ENCODE measurements around the gene ANKMY1.
A peak's percentile ranks its signal among the peaks of the same experiment; 100 is the strongest.

ANKMY1 gene

DNA sequence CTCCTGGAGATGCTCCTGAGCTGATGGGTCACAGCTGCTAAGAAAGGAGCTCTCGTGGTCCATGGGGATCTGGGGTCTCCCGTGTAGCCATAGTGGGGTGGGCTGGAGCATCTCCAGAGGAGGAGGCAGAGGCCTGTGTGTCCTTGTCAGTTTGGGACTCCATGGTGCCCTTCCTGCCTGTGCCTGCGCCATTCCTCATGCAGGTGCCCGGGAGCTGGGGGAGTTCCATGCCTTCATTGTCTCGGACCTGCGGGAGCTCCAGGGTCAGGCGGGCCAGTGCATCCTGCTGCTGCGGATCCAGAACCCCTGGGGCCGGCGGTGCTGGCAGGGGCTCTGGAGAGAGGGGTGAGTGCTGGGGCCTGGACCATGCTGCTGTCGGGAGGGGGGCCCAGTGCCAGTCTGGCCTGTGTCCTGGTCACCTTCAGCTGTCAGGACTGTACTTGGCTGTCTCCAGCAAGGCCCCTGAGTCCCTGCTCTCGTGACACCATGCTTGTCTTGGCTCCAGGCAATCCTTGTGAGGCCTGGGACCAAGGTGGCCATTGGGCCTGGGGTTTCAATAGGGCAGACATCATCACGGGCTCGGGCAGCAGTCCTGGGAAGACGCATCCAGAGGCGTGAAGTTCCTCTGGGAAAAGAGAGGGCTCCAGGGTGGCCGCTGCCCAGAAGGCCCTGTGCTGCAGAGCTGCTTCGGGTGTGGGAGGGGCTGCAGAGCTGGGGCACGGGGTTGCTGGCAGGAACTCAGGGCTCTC, 36.1 kb upstream of the ANKMY1 start:
- DNase-seq: no peak

DNA sequence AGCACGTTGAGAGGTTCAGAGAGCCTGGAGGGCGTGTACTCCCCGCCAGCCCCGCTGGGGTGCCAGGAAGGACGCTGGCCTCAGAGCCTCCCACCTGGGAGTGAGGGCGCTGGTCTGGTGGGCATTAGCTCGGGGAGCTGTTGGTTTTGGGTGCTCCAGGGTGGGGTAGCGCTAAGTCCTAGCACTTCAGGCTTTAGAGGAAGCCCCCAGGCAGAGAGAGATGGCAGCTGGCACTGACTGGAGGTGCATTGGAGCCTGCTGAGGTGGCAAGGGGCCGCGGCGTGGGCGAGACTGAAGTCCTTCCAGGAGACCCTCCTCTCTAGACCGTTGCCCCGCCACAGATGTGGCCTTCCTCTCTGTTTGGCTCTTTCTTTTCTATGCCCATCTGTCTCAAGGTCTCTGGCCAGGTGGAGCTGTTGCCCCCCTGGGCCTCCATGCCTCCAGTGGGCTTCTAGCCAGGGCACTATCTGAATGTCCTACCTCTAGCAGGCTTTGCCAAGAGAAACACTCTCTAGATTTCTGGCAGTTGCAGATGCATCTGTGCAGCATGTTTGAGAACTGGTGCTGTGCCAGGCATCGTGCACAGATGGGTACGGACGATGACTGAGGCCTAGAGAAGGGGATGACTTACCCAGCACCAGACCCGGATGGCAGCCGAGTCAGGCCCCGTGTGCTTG, 35.4 kb upstream of the ANKMY1 start:
- no peak for DNase-seq

DNA sequence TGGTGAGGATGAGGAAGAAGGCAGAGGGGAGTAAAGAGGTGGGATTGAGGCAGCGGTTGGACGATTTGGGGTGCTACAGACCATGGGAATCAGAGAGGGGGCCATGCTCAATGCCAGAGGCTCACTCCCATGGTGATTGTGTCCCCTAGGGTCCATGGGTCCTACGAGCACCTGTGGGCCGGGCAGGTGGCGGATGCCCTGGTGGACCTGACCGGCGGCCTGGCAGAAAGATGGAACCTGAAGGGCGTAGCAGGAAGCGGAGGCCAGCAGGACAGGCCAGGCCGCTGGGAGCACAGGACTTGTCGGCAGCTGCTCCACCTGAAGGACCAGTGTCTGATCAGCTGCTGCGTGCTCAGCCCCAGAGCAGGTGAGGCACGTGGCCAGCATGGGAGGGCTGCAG, 34.0 kb upstream of the ANKMY1 start:
- DNase-seq: no peak

DNA sequence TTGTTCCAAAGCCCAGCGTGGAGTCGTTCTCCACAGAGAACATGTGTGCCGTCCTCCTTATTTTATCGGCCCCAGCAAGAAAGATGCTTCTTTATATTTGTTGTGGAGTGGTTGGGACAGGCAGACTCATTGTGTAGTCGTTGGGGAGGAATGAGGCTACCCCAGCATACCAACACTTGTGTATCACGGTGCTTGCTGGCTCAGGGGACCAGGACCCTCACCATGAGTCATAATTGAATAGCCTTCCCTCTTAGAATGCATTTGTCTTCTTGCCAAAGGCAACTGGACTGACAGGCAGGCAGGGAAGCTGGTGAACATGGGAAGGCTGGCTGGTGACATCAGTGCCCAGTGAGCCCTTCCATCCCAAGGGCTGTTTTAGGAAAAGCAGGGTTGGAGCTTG, 33.4 kb upstream of the ANKMY1 start:
- no peak for DNase-seq

DNA sequence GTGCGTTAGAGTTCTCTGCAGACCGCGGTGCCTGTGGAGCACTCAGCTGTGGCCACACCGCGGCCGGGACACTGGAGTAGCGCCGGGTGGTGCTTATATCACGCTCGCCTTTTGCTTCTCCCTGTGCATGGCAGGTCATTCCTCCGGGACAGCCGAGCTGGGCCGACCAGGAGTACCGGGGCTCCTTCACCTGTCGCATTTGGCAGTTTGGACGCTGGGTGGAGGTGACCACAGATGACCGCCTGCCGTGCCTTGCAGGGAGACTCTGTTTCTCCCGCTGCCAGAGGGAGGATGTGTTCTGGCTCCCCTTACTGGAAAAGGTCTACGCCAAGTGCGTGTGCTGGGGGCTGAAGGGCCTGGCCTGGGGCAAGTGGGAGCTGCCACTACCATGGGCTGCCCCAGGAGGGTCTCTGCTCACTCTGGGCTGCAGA, 32.9 kb upstream of the ANKMY1 start:
- DNase-seq: no peak

DNA sequence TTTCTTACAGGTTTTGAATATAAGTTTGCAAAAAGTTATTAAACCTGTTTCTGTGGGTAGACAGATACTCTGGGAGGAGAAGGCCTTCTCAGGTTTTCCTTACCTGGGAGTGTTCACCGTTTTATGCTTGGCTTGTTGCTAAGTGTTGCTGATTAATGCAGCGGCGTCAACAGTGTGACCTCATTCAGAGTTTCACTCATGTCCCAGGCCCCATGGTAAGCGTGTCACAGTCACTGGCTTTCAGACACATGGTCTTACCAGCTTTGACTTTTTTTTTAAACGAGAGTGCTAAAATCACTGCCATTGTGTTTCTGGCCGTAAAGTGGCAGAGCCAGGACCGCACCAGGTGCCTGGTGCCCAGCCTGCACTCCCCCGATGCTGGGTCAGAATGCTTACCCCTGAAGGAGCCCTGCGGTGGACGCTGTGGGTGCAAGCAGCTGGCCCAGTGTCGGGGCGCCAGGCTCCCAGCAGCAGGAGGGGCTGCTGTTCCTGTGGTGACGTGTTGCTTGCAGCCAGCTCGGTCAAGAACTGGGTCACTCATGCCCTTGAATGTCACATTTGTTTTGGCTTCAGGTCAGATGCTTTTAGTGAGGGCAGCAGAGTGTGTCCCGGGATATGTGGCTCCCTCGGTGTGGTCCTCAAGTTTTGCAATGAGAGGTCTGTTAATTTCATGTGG, 32.2 kb upstream of the ANKMY1 start:
- DNase-seq: no peak

DNA sequence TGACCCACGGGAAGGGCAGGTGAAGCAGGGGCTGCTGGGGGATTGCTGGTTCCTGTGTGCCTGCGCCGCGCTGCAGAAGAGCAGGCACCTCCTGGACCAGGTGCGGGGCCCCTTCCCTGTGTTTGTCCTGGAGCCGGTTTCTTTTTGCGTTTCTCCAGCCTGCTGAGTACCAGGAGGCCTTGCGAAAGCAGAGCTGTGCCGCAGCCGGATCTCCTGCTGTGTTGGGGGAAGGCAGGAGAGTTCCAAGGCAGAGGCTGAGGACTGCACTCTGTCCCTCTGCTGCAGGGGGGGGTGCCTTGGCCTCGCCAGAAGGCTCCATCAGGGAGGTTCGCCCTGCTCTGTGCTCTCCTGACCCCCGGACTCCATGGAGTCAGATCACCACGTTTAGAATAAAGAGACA, 31.6 kb upstream of the ANKMY1 start:
- DNase-seq: no peak

DNA sequence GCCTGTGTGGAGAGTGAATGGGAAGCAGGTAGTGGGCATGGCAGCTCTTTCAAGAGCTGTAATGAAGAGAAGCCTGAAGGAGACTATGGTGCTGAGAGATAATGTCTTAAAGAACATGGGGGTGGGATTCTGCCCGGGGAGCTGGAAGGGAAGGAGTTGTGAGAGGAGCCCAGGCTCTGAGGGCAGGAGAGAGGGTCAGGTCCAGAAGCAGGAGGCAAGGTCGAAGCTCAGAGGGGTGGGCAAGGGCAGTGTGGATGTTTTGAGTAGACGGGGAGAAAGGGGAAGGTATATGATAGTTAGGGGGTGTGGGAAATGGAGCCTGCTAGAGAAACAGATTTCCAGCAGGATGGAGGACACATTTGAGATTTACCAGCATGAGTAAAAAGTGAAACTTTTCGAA, 30.9 kb upstream of the ANKMY1 start:
- no peak for DNase-seq

DNA sequence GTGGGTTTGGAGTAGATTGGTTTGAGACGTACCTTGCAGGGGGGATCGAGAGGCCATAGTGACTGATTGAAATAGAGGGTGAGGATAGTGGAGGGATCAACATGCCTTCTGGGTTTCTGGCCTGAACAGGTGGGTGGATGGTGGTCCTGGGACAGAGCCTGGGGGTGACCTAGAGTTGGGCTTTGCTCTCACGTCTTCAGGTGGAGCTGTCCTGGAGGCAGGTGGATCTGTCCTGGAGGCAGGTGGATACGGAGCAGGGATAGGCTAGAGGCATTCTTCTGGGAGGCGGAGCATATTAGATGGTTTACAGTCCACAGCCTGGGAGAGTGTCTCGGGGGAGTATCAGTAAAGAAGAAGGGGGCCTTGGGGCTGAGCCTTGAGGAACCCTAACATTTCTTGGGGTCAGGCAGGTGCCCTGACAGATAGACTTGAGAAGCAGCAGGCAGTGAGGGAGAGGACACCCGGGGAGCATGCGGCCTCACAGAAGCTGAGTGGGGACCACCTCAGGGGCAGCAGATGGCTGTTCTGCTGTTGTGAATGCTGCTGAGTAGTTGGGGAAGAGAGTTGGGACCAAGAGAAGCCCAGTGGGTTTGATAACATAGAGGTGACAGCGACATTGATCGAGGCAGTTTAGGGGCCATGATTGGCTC, 30.3 kb upstream of the ANKMY1 start:
- no peak for DNase-seq

DNA sequence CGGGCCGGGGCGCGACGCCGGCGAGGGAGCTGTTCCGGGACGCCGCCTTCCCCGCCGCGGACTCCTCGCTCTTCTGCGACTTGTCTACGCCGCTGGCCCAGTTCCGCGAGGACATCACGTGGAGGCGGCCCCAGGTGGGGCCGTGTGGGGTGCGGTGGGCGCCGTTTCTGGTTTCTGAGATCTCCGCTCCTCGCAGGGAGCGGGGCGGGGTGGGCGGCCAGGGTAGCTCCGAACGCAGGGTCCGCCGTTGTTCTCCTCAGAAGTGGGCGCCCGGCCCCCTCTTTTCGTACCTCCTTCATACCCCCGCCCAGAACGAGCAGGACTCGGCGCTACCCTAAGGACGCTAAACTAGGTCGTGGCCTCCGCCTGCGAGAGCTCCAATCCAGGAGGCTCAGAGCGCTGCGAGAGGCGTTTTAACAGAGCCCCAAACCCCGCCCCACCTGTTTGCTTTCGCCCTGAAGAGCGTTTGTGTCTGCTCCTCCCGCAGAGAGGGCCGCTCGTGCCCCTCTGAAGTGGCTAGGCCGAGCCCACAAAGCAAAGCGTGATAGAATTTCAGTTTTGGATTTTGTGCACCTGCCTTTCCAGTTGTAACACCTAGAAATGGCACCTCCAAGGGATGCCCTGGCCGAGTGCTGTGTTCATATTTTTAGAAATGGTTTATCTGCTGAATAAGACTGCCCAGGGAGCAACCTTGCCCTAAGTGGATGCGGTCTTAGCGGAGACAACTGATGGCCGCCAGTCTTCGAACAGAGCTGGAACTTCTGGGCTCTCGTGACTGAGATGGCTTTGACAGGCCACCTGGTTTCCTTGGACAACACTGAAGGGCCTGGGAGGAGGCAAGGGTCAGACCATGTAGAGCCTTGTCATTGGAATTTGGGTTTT, 29.4 kb upstream of the ANKMY1 start:
- peak; percentile 72 for DNase-seq

DNA sequence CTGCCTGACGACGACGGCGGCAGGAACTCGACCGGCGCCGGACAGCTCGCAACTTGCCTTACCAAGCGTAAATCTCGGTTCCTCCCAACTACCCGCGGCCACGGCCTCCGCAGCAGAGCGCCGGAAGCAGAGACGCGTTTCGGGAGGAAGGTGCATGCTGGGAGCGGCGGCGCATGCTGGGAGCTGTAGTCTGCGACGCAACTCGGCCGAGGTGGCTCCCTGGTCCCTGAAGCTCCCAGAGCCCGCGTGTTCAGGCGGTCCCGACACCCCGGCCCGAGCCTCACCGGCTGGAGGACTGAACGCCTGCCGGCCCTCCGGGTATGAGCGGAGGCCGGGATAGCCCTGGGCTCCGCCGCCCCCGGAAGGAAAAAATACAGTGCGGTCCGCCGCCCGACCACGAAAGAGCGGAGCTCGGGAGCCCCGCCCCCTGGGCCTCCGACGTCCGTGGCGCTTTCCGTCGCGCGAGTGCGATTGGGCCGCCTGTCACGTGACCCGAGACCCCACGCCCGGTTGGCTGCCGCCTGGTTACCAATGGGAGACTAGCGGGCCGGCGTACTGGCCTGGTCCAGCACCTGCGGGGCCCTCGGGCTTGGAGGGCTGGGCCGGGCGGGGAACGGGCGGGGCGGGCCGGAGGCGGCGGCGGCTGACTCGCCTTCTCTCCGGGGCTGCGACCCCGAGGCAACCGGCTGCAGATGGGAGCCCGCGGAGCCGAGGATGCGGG, 28.6 kb upstream of the ANKMY1 start, which contains the start of gene CAPN10:
Gene CAPN10 (plus strand): TSS at position 537 of the 721 bp plus-strand sequence. CDS start 178 bp downstream, at position 715.
- DNase-seq: peak; percentile 97

DNA sequence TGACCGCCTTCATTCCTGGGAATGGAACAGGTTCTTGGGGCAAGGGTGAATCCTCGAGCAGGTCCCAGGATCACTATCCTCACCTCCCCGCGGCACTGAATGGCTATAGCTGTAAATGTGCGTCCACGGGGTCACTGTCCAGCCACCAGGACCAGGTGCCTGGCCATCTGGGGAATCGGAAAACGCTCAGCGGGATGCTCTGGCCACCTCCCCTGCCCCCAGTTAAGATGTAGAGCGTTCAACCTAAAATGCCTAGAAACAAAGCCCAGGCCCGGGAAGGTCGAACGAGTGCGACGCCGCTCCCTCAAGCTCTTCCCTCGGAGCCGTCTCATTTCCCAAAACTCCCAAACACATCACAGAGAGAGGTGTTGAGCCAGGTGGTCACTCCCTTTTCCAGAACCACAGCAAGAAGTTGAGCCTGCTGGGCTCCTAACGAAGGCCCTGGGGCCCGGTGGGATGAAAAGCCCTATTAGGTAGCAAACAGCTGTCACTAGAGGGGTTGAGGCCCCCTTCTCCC, 28.0 kb upstream of the ANKMY1 start:
- DNase-seq: no peak

DNA sequence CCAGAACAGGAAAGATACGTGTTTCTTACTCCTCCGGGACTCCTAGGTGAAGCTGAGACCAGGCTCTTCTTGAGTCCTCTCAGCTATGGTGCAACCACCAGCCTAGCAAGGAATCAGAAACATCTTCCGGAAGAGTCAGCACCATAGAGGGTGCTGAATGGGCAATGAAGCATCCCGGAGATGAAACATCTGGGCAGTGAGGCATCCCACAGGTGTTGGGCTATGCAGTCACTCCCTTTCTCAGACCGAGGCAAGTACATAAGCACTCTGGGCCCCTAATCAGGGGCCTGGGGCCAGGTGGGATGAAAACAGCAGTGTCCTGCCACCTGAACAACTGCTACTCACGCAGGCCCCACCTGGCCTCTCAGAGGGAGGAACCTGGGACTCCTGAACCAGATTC, 27.3 kb upstream of the ANKMY1 start:
- no peak for DNase-seq

DNA sequence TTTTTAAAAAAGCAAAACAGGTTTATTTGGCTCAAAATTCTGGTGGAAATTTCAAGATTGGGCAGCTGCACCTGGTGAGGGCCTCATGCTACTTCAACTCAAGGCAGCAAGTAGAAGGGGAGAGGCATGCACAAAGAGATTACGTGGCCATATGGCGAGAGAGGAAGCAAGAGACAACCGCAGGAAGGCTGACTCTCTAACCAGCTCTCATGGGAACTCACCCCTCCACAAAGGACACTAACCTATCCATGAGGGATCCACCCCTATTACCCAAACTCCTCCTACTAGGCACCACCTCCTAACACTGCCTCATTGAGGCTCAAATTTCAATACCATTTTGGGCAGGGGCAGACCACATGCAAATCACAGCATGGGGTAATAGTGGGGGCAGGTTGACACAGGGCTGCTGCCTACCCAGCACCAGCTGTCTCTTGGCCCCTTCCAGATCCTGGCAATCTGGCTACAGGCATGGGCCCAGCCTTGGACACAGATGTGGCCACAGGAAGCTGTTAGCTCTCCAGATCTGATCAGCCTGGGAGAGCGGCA, 26.8 kb upstream of the ANKMY1 start:
- DNase-seq: no peak

DNA sequence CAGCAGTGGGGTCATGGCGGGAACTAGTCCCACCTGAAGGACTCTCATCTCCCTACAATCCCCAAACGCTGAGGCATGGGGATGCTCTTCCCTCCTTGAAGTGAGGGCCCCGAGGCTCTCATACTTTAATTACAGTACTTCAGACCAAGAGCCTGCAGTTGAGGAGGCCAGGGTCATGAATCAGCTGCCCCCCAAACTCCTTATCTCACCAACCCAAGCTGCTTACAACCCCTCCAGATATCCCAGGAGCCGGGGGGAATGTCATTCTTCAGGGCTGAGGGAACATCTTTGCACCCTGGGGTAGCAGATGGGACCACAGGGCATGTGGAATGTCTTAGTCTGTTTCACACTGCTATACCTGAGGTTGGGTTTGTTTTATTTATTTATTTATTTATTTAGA, 26.0 kb upstream of the ANKMY1 start:
- DNase-seq: no peak

DNA sequence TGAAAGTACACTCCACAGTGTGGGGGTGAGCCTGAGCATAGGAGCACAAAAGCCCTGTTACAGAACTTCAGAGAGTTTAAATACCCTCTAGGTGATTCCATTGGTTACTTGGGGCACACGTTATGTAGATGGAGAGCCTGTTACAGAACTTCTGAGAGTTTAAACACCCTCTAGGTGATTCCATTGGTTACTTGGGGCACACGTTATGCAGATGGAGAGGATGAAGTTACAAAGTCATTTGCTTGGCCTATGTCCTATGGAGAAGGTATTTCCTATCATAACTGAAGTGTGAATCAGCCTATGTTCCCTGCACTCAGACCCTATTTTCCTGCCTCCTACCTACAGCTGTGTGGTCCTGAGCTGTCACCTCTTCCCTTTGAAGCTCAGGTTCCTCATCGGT, 25.0 kb upstream of the ANKMY1 start:
- no peak for DNase-seq

DNA sequence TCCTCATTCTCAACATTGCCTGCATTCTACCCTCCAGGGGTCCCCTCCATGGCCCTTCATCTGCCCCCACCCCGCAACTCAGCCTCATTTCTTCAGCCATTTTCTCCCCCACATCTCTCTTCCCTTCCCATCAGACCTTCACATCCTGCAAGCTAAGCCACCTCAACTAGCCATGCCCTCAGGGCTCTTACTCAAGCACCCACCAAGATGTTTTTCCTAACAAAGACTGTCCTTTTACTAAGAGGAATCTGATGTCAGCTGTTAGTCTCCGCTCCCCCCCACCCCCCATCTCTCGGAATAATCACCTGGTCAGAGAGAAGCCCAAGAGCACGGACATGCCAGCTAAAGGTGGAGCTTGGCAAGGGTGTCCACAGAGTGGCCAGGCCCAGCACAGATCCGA, 24.0 kb upstream of the ANKMY1 start:
- DNase-seq: no peak

DNA sequence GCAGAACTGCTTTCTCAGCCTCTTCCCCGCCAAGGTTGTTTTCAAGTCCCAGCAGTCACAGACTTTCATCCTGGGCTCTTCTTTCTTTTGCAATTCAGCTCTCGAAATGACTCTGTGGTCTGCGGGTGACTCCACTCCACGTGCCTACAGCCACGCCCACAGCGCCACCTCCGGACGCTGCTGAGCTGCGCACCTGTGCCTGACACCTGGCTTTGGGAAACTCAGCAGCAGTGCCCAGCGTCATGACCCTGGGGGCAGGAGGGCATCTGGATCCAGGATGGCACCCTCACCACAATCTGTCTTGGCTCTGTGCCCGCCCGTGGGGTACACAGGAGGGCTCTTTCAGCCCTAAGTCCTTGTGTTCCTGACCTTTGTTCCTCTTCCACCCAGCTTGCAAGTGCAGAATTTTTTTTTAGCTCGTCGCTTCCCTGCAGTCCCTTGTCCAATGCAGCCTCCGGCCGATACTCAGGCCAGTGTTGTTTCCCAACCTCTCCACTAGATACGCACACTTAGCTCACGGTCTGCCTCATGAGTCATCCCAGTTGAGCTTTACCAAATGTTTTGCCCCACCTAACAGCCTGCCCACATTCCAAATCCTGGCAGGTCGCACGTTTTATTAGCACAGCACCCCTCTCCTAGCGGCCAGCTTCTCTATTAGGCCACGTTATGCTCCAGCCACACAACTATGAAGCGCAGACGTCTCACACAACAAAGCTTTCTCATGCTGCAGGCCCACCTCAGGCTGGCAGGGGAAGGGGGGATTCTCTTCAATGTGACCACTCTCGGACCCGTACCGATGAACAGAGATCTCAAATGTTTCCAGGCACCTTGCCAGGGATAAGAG, 22.2 kb upstream of the ANKMY1 start:
- DNase-seq: peak; percentile 82

DNA sequence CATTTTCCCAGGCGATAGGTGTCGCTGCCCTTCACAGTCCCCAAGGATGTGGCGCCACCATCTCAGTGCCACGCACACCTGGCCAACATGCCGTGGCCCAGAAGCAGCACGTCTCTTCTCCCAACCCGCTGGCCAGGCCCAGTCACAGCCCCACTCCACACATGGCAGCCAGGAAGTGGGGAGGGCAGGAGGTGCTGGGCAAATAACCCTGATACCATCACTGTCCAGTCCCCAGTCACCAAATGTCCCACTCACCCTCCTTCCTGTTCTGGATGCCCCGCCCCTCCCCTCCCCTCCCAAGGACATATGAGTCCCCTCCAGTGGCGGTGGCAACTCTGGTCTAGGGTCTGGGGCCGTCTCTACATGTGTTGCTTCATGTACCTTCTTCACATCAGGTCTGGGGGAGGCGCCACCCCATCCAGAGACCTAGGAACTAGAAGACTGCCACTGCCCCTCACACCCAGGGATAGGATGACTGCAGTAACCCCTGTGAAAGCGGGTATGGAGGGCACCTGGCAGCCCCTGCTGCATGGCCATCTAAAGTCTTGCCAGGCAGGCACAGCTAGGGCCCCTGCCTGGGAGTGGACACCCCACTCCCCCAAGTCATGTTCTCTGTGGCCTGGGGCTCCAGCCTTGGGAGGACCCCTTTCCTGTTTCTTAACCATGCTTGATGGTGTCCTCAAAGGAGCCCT, 21.4 kb upstream of the ANKMY1 start:
- no peak for DNase-seq

DNA sequence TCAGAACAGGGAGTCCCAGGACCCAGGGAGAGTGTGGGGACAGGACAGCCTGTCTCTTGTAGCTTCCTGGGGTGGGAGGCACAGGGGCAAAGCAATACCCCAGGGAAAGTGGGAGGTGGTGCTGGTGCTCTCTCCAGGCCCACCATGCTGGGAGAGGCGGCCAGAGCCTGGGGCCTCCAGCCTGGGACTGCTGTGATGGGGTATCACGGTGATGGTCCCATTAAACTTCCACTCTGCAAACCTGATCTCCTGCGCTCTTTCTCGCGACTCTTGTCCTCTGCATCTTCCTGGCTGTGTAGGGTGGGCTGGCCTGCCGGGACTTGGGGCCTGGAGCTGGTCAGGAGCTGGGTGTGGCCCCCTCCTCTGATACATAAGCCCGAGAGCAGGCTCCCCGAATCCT, 20.7 kb upstream of the ANKMY1 start:
- no peak for DNase-seq

Data from stimulated activated CD8-positive, alpha-beta memory T cell treated with anti-CD3 and anti-CD28 coated beads, Interleukin-4, amount 100 ng/mL, for 48 hours (primary cell).